NCI-H510A treated with DMSO at 0.1 percent for 48 hours (cell line): ENCODE data around the gene CARS1.
"Not testable (repeated sequence)": the region's sequence is repeated elsewhere in the genome, so short reads cannot be mapped to it uniquely, and the experiment has no call there.

ENCODE experiments used
- DNase-seq: peaks from one replicate; lab custom pipeline; 2025; lab: John Stamatoyannopoulos, UW

The CARS1 gene

DNA sequence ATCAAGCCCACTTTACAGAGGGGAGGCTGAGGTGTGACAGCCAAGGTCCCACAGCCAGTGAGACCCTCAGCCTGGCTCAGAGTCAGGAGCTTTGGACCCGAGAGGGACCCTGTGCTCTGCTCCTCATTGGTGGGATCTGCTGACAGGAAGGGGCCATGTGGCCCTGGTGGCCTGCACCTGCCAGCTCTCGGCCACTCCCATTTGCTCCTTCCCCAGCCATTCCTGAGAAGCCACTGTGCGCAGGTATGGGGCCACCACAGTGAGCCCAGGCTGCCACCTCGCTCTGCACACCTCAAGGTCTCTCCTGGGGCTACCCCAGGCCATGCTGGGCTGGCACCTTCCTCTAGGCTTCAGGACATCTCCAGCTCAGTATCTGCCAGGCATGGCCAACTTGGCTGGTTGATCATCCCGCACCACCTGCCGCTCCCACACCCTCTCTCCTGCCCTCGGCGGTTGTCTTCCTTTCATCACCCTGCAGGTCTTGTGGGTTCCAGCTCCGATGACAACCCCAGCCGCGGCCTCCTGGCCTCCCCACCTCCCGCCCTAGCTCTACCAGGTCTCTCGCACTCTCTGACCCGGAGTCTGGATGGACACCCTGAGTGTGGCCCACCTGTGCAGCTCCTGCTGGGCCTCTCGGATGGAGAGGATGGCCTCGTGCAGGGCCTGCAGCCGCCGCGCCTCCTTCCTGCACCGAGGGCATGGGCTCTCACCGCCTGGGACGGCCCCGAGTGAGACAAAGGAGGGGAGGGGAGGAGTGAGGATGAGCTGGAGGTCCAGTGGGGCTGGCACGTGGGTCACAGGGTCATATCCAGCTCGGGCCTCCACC lies 32.2 kb upstream of the CARS1 start:
- no peak for DNase-seq

DNA sequence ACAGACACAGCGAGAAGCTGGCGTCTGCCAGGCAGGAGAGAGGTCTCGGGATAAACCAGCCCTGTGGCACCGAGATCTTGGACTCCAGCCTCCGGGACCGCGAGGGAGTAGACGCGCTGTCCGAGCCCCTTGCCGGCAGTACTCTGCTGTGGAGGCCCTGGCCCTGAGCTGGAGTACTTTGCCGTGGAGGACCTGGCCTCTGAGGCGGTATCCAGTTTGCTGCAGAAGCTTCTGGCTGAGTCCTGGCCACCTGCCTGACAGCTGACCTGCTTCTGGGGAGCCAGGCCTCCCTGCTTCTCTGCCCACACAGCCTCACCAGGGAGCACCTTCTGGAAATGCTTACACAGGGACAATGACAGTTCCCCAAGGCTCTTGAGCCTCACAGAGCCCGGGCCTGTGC lies 31.6 kb upstream of the CARS1 start:
- DNase-seq, result no peak

DNA sequence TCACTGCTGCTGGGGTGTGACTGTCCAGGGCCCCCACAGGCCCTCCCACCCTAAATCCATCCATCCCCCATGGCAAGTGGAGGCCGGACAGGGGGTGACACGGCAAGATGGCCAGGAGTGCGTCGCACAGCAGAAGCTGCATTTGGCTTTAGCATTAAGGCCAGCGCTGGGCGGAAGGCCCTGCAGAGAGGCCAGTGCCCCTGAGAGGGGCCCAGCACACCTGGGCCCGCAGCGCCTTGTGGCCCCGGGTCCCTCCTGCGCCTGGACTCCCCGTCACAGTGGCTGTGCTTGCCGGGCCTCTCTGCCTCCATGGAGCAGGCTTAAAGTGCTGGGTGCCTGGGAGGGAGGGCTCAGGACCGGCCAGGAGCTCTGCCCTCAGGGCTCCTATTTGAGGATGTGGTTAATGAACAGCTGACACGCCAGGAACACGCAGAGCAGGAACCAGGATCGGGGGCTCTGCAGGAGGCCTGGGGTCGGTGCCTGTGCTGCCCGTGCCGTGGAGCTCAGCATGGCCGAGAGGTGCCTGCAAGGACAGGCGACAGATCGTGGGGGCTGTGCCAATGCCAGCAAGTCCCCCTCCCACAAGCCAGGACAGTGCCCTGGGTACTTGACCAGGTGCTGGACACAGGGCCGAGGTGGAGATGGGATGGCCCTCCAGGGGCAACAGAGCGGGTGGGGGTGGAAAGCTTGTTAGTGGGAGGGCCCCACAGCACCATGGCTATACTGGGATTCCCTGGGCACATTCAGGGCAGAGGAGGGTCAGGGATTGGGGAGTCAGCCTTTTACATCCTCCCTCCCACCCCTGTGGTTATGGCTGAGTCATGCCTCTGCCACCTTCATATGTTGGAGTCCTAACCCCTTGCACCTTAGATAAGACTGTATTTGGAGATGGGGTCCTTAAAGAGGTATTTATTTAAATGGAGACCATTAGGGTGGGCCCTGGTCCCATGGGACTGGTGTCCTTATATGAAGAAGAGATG lies 30.9 kb upstream of the CARS1 start:
- DNase-seq, result no peak

DNA sequence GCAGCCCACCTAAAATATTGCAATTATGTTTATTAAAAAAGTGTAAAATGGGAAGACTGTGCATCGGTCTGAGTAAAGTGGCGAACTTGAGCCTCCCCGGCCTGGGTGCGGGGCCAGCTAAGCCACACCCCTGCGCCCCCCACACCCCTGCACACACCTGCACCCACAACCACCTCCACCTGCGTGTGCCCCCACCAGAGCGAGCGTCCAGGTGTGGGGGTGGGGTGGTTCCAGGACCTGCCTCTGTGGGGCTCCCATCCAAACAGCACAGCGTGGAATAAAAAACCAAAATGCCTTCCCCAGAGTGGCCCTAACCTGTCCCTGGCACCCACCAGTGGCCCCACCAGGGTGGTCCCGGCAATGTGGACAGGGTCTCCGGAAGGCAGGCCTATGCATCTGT lies 30.1 kb upstream of the CARS1 start:
- DNase-seq, result no peak

DNA sequence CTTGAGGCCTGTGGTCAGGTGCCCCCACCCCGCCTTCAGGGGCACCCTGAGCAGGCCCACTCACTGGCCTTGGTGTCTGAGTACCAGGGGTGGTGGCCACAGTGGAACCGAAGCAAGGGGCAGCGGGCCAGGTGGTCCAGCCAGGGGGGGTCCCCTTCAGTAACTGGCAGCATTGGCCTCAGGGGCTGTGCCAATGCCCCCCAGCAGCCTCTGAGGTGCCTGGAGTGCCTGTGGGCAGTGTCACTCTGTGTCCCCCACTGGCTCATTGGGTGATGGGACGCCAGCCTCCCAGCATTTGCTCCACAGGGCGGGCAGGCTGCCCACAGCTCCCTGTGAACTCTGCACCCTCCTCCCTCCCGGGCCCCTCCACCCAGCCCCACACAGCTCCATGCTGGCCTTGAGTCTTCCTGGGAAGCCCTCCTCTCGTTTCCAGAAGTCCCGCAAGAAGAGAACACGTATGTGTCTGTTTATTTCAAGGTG lies 29.5 kb upstream of the CARS1 start:
- DNase-seq, result no peak

DNA sequence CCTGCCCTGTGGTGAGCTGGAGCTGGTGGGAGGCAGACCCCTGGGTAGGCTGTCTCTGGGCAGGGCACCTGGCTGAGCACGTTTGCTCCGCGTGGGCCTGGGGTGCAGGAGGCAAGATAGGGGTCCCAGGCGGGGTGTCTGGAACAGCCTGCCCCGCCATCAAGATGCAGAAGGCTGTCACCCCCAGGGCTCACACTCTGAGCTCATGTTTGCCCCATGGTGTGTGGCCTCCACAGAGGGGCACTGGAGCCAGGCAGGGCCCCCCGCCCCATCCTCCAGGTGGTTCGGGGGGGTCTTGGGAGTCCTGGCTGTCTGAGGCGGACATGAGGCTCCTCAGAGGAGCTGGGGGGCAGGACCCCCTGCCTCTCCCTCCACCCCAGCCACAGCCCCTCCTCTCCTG lies 28.9 kb upstream of the CARS1 start:
- no peak for DNase-seq

DNA sequence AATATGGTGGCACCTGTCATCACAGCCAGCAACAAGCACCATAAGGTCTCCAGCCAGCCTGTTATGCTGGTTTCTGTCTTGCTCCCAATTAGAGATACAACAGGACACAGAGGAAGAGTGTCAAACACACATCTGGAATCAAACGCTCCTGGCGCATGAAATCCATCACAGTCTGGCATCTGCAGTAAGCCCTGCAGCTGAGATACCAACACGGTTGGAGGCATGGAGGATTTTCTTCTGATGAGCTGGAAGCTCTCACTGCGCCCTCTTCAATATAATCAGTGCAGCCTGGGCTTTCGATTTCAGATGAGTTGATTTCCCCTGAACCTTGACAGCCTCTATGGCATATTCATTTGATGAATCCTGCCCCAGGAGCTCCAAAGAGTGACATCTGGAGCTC lies 27.8 kb upstream of the CARS1 start:
- no peak for DNase-seq

DNA sequence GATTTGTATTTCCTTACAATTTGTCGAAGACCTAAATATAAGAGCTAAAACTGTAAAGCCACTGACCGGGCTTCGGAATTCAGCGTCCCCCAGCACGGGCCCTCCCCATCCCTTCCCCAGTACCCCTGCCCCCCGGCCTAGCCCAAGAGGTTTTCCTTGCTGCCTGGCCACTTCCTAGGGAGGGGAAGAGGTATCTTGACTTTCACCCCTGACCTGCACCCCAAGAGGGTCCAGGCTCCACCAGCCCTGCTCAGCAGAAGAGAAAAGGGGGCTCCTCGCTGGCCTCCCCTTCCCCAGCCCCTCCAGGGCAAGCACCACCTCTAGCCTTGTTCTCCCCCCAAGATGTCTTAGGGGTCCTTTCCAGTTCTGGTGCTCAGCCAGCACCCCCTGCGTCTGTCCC lies 26.1 kb upstream of the CARS1 start:
- DNase-seq, result no peak

DNA sequence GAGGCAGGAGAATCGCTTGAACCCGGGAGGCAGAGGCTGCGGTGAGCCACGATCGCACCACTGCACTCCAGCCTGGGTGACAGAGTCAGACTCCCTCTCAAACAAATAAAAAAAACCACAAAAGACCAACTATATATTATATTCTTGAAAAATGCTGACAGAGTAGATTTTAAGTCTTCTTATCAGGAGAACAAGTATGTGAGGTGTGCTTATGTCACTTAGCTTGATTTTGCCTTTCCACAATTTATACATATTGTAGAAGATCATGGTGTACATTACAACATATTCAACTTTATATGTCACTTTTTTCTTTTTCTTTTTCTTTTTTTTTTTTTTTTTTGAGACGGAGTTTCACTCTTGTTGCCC lies 24.1 kb upstream of the CARS1 start:
- DNase-seq, result no peak

DNA sequence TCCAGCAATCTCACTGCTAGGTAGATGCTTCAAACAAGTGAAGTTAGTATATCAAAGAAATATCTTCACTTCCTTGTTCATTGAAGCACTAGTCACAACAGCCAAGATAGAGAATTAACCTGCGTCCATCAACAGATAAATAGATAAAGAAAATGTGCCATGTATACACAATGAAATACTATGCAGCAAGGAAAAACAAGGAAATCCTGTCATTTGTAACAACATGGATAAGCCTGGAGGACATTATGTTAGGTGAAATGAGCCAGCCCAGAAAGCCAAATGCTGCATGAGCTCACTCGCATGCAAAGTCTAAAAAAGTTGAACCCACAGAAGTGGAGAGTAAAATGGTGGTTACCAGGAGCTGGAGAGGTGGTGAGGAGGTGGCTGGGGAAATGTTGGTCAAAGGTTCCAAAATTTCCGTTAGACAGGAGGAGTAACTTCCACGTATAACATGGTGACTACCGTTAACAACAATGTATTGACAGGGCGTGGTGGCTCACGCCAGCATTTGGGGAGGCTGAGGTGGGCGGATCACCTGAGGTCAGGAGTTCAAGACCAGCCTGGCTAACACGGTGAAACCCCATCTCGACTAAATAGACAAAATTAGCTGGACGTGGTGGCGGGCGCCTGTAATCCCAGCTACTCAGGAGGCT lies 23.6 kb upstream of the CARS1 start:
- no peak for DNase-seq

DNA sequence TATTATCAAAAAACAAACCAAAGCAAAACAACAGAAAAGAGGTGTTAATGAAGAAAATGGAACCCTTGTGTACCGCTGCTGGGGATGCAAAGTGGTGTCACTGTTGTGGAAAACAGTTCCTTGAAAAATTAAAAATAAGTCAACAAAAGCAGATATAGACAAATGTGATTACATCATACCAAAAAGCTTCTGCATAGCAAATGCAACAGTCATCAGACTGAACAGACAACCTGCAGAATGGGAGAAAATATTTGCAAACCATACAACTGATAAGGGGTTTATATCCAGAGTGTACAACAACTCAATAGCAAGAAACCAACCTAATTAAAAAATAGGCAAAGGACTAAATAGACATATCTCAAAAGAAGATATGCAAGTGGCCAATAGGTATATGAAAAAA lies 22.9 kb upstream of the CARS1 start:
- DNase-seq, result no peak

DNA sequence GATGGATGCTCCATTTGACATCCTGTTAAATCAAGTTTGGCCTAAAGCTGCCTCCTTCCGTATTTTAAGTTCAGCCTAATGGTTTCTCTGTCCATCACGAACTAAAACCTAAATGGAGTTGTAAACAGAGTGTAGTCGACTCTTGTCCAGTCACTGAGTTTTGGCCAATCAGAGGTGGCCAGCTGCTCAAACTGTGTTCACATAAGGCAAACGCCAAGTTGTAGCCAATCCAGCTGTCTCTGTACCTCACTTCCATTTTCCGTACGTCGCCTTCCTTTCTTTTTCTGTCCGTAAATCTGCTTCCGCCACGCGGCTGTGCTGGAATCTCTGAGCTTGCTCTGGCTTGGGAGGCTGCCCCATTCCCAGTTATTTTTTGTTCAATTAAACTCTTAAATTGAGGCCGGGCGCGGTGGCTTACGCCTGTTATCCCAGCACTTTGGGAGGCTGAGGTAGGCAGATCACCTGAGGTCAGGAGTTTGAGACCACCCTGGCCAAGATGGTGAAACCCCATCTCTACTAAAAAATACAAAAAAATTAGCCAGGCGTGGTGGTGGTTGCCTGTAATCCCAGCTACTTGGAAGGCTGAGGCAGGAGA lies 20.7 kb upstream of the CARS1 start:
- DNase-seq, result no peak

DNA sequence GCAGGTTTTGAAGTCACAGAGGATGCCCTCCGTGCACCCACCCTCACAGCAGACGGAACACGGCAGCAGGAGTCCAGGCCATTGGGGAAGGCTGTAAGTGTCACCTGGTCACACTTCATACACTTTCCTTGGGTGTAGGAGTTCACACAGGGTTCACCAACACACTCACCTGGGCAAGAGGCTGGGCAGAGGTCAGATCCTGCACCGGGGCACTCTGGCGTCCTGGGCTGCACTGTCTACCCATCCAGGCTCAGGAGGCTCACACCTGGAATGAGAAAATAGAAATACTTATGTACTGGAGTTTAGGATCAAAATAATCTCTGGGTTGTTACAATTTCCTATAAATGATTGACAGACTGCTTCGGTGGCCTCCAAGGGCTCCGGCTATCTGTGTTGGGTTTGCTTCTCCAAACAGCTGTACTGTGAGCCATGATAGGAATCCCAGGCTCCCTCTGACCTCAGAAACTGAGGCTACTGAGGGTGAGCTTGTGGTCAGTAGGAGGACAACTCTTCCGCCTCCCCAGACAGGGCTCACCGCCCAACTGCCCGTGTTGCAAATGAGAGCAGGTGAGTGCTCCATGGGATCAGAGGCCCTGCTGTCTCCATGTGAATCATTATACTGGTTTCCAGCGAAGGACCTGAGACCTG lies 20.1 kb upstream of the CARS1 start:
- DNase-seq, result no peak

DNA sequence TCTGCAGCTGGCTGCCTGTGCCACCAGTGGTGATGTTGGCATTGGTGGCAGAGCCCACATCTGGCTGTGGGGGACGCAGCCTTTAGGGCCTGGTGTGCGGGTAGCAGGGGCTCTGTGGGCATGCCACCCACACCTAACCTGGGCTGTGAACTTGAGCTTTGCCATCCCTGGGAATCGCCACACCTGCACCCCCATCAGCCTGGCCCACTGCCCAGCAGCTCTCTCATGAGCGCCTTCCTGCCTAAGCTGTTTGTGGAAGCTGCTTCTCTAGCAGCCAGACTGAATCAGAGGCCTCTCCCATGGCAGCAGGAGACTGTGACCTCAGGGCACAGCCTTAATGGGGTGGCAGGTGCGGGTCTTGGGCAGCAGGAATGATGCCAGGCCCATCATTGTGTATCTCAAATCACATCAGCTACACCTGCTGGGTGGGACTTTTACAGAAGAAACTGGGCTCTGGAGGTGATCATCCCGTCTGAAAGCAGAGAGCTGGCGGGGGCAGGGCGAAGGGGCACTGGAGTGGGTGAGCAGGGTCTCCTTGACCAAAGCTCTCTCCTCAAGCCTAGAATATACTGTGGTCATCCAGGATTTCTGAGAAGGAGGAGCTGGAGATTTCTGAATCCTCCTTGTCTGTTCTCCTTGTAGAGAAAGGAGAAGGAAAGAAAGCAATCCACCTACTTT lies 17.8 kb upstream of the CARS1 start:
- no peak for DNase-seq

DNA sequence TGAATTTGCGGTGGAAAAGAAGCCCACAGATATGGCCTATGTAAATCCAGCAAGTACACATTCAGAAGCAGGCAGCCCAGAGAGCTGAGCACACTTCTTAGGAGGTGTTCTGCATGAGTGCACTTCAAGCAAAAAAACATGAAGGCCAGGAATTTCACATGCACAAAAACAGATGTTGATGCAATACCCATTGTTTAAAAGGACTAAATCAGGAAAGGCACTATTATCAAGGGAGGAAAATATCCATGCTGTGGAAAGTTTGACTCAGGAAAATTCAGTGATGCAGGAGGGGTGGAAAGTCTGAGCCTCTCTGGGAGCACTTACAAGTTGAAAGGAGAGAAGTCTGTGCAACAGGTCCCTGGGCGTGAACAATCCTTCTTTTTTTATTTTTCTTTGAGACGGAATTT lies 15.8 kb upstream of the CARS1 start:
- no peak for DNase-seq

DNA sequence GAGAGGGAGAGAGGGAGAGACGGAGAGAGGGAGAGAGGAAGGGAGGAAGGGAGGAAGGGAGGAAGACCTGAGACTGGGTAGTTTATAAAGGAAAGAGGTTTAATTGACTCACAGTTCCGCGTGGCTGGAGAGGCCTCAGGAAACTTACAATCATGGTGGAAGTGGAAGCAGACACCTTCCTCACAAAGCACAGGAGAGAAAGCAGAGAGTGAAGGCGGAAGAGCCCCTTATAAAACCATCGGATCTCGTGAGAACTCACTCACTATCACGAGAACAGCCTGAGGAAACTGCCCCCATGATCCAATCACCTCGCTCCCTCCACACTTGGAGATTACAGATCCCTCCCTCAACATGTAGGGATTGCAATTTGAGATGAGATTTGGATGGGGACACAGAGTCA lies 12.2 kb upstream of the CARS1 start:
- DNase-seq, result no peak

DNA sequence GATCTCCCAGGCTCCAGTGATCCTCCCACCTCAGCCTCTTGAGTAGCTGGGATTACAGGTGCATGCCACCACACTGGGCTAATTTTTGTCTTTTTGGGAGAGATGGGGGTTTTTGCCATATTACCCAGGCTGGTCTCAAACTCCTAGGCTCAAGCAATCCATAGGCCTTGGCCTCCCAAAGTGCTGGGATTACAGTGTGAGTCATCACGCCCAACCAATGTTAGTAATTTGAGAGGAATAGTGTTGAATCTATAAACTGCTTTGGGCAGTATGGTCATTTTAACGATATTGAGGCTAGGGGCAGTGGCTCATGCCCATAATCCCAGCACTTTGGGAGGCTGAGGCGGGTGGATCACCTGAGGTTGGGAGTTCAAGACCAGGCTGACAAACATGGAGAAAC lies 9.1 kb upstream of the CARS1 start:
- DNase-seq, result not testable (repeated sequence)

DNA sequence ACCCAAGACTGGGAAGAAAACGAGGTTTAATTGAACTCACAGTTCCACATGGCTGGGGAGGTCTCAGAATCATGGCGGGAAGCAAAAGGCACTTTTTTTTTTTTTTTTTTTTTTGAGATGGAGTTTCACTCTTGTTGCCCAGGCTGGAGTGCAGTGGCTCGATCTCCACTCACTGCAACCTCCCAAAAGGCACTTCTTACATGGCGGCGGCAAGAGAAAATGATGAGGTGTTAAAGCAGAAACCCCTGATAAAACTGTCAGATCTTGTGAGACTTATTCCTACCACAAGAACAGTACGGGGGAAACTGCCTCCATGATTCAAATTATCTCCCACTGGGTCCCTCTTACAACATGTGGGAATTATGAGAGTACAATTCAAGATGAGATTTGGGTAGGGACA lies 7.5 kb upstream of the CARS1 start:
- DNase-seq, result not testable (repeated sequence)

DNA sequence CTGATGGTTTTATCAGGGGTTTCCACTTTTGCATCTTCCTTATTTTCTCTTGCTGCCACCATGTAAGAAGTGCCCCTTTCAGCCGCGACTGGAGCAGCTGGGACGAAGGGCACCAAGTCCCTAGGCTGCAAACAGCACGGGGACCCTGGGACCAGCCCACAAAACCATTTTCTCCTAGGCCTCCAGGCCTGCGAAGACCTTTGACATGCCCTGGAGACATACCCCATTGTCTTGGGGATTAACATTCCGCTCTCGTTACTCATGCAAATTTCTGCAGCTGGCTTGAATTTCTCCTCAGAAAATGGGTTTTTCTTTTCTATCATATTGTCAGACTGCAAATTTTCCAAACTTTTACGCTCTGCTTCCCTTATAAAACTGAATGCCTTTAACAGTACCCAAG lies 6.7 kb upstream of the CARS1 start:
- not testable (repeated sequence) for DNase-seq

DNA sequence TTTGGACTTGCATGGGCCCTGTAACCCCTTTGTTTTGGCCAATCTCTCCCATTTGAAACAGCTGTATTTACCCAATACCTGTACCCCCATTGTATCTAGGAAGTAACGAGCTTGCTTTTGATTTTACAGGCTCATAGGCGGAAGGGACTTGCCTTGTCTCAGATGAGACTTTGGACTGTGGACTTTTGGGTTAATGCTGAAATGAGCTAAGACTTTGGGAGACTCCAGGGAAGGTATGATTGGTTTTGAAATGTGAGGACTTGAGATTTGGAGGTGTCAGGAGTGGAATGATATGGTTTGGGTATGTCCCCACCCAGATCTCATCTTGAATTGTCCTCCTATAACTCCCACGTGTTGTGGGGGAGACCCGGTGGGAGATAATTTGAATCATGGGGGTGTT lies 6.2 kb upstream of the CARS1 start:
- not testable (repeated sequence) for DNase-seq

DNA sequence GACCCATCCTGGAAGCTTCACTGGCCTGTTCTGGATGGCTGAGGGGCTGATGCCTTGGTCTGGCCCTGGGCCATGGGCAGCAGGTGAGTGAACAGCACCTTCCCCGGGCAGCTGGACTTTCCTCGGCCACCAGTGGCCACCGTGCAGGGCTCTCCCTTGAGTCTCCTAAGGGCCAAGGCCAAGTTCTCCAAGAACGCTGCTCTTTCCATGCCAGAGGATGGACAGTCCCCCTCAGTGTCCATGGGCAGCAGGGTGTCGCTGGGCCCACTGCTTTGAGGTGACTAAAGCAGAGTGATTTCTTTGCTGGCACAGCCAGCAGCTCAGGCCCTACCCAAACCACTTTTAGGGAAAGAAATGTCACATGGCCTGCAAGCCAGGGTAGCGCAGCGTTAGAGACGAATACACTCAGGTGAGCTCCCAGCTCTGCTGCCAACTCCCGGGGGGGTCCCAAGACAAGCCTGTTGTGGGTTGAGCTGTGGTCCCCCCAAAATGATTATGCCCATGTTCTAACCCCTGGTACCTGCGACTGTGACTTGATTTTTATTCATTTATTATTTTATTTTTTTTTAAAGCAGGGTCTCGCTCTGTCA lies 3.3 kb upstream of the CARS1 start:
- no peak for DNase-seq
